Stimulated activated effector memory CD8-positive, alpha-beta T cell treated with anti-CD3 and anti-CD28 coated beads, Interleukin-12 subunit alpha, Interleukin-12 subunit beta, amount 100 ng/mL, for 72 hours (primary cell): Measurements from ENCODE around the gene LUC7L.
"Not testable (repeated sequence)": the region's sequence is repeated elsewhere in the genome, so short reads cannot be mapped to it uniquely, and the experiment has no call there.

Experiments
- ATAC-seq: fragments of 150-1000 bp; cut with Tn5 transposase; 2 replicates; pipeline ENCODE4 v1.10.0; 2021
- DNase-seq, 2 donors: peaks; one replicate each; pipeline ENCODE4 v3.0.0; 2021 to 2022; ENCODE audit warnings: low spot score in 2 of 2
- H3K27ac Mint-ChIP-seq: one replicate; pipeline ENCODE4 v1.8.0; 2022; ENCODE audit warnings: mild to moderate bottlenecking, mixed read lengths
- H3K36me3 Mint-ChIP-seq: one replicate; pipeline ENCODE4 v1.8.0; 2022; ENCODE audit warnings: mild to moderate bottlenecking, mixed read lengths
- H3K4me1 Mint-ChIP-seq: one replicate; pipeline ENCODE4 v1.8.0; 2022; ENCODE audit warnings: mixed read lengths
- H3K4me3 Mint-ChIP-seq: one replicate; pipeline ENCODE4 v1.8.0; 2022; ENCODE audit warnings: mild to moderate bottlenecking, mixed read lengths
- H3K9me3 Mint-ChIP-seq: one replicate; pipeline ENCODE4 v1.8.0; 2022; ENCODE audit warnings: mixed read lengths

The LUC7L gene

GRCh38 chr16:159136-159849 lies 70.0 kb downstream of the LUC7L start:
- DNase-seq, result no peak
- no peak for ATAC-seq
- Mint-ChIP-seq H3K27ac (no peak overlapping the region), H3K36me3 (no peaks in the 10 kb centered on the region), H3K9me3 (no peaks in the 10 kb centered on the region), H3K4me3 (no peak overlapping the region), H3K4me1 (peaks cover 8% of the 10 kb centered on the region)

- no peaks in the 10 kb centered on the region for H3K9me3 Mint-ChIP-seq
- no peaks in the 10 kb centered on the region for H3K36me3 Mint-ChIP-seq
- no peak for ATAC-seq
- DNase-seq, result no peak
- H3K4me1 Mint-ChIP-seq, result peaks cover 8% of the 10 kb centered on the region
- peak overlapping the region; percentile 63 for H3K4me3 Mint-ChIP-seq
- no peak overlapping the region for H3K27ac Mint-ChIP-seq
Observed at GRCh38 chr16:155031-155398, 74.2 kb downstream of the LUC7L start.

GRCh38 chr16:154217-155030 lies 74.8 kb downstream of the LUC7L start:
- DNase-seq (no peak), ATAC-seq (peak; percentile 59)
- H3K27ac Mint-ChIP-seq, result no peak overlapping the region
- no peaks in the 10 kb centered on the region for H3K36me3 Mint-ChIP-seq
- H3K9me3 Mint-ChIP-seq, result no peaks in the 10 kb centered on the region
- H3K4me1 Mint-ChIP-seq, result peaks cover 8% of the 10 kb centered on the region
- peak overlapping the region; percentile 63 for H3K4me3 Mint-ChIP-seq

GRCh38 chr16:153550-154216 lies 75.6 kb downstream of the LUC7L start:
- ATAC-seq, result peak; percentile 62
- not testable (repeated sequence) for H3K9me3 Mint-ChIP-seq, H3K27ac Mint-ChIP-seq, DNase-seq, H3K36me3 Mint-ChIP-seq, H3K4me1 Mint-ChIP-seq
- H3K4me3 Mint-ChIP-seq, result peak overlapping the region; percentile 63

- DNase-seq, H3K27ac Mint-ChIP-seq, H3K4me1 Mint-ChIP-seq, H3K9me3 Mint-ChIP-seq, H3K36me3 Mint-ChIP-seq: not testable (repeated sequence)
- H3K4me3 Mint-ChIP-seq, result peak overlapping the region; percentile 30
- ATAC-seq, result peak; percentile 38
Observed at GRCh38 chr16:153129-153521, 76.1 kb downstream of the LUC7L start.

GRCh38 chr16:152141-153128 lies 76.8 kb downstream of the LUC7L start, which contains the start of gene HBZ:
Gene HBZ, plus strand, starts transcription at chr16:152644. Its CDS starts 266 bp downstream, at chr16:152910.
- no peaks in the 10 kb centered on the region for H3K9me3 Mint-ChIP-seq
- DNase-seq (no peak), ATAC-seq (no peak)
- no peaks in the 10 kb centered on the region for H3K36me3 Mint-ChIP-seq
- peak within 1 kb of the TSS; percentile 30 for H3K4me3 Mint-ChIP-seq
- peaks cover 8% of the 10 kb centered on the region for H3K4me1 Mint-ChIP-seq
- no peak within 1 kb of the TSS for H3K27ac Mint-ChIP-seq

- H3K27ac Mint-ChIP-seq, result no peak overlapping the region
- DNase-seq (no peak), ATAC-seq (no peak)
- no peak overlapping the region for H3K4me3 Mint-ChIP-seq
- no peaks in the 10 kb centered on the region for H3K9me3 Mint-ChIP-seq
- H3K4me1 Mint-ChIP-seq, result no peaks in the 10 kb centered on the region
- H3K36me3 Mint-ChIP-seq, result no peaks in the 10 kb centered on the region
Observed at GRCh38 chr16:149024-149660, 80.1 kb downstream of the LUC7L start.

GRCh38 chr16:146646-147045 lies 82.6 kb downstream of the LUC7L start:
- H3K27ac Mint-ChIP-seq, result no peak overlapping the region
- ATAC-seq (no peak), DNase-seq (no peak)
- no peaks in the 10 kb centered on the region for H3K9me3 Mint-ChIP-seq
- no peaks in the 10 kb centered on the region for H3K36me3 Mint-ChIP-seq
- H3K4me3 Mint-ChIP-seq, result no peak overlapping the region
- no peaks in the 10 kb centered on the region for H3K4me1 Mint-ChIP-seq

- no peaks in the 10 kb centered on the region for H3K4me1 Mint-ChIP-seq
- H3K36me3 Mint-ChIP-seq, result no peaks in the 10 kb centered on the region
- H3K4me3 Mint-ChIP-seq, result no peak overlapping the region
- no peak overlapping the region for H3K27ac Mint-ChIP-seq
- H3K9me3 Mint-ChIP-seq, result no peaks in the 10 kb centered on the region
- DNase-seq, result no peak
- no peak for ATAC-seq
Observed at GRCh38 chr16:144797-145252, 84.4 kb downstream of the LUC7L start.

GRCh38 chr16:143456-143855 lies 85.8 kb downstream of the LUC7L start:
- Mint-ChIP-seq H3K36me3 (peaks cover 6% of the 10 kb centered on the region), H3K9me3 (no peaks in the 10 kb centered on the region), H3K4me1 (peaks cover 6% of the 10 kb centered on the region), H3K27ac (no peak overlapping the region), H3K4me3 (no peak overlapping the region)
- ATAC-seq, result no peak
- no peak for DNase-seq

GRCh38 chr16:143047-143446 lies 86.2 kb downstream of the LUC7L start:
- H3K4me1 Mint-ChIP-seq, result peaks cover 6% of the 10 kb centered on the region
- DNase-seq (no peak), ATAC-seq (no peak)
- H3K36me3 Mint-ChIP-seq, result peaks cover 10% of the 10 kb centered on the region
- H3K9me3 Mint-ChIP-seq, result no peaks in the 10 kb centered on the region
- H3K4me3 Mint-ChIP-seq, result no peak overlapping the region
- H3K27ac Mint-ChIP-seq, result no peak overlapping the region

- Mint-ChIP-seq H3K4me1 (peaks cover 6% of the 10 kb centered on the region), H3K27ac (no peak overlapping the region), H3K36me3 (peaks cover 13% of the 10 kb centered on the region), H3K4me3 (no peak overlapping the region), H3K9me3 (no peaks in the 10 kb centered on the region)
- no peak for DNase-seq
- no peak for ATAC-seq
Observed at GRCh38 chr16:142405-142967, 86.8 kb downstream of the LUC7L start.

- ATAC-seq, result no peak
Observed at GRCh38 chr16:140175-140857, 88.9 kb downstream of the LUC7L start.

More at GRCh38 chr16:140175-140857, 88.9 kb downstream of the LUC7L start:
- no peaks in the 10 kb centered on the region for H3K9me3 Mint-ChIP-seq
- no peak overlapping the region for H3K27ac Mint-ChIP-seq
- peaks cover 26% of the 10 kb centered on the region for H3K36me3 Mint-ChIP-seq
- peaks cover 12% of the 10 kb centered on the region for H3K4me1 Mint-ChIP-seq
- peak overlapping the region; percentile 88 for H3K4me3 Mint-ChIP-seq
- DNase-seq, result no peak
